ENCODE results near the gene PTTG1IP. TPM values are rescaled to one million over a fixed set of nuclear protein-coding genes. Genes with fewer than 3 reads are reported as not detected.

PTTG1IP gene
- total RNA-seq, 4 donors from 2014 or later, result 175 to 328 (median 234) TPM

DNA sequence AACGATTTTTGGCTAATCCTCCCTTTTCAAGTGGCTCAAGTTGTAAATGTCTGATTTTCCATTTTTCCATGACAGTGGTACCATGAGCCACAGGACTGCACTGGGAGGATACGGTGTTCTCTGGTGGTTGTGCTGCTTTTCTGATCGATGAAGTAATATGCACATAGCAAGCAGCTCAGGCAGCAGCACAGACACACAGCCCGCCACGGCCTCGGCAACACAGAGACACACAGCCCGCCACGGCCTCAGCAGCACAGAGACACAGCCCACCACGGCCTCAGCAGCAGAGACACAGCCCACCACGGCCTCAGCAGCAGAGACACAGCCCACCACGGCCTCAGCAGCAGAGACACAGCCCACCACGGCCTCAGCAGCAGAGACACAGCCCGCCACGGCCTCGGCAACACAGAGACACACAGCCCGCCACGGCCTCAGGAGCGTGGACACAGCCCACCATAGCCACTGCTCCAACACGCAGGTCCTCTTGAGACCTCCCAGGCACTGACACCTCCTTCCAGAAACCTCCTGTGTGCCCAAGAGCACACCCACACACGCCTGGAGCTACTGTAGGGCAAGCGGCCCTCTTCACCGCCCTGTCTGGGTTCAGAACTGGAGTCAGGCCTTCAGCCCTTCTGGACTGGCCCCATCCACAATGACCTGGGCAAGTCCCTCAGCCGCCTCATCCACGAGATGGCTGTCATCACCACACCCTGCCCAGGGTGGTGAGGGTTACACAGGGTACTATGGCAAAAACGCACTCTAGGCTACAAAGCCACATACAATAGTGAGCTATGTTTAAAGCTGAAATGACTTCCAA is 10.4 kb downstream of the PTTG1IP start:
- WGBS, 2 donors, result 88 to 90% methylated on average over 15 to 16 of the region's 25 CpGs
- TF ChIP-seq POLR2A (IDR thresholded peaks at IDR 0.05) (no peak), EP300 (IDR thresholded peaks at IDR 0.05) (no peak), CTCF (IDR thresholded peaks at IDR 0.05) (no peak)
- H3K4me1 ChIP-seq, result peaks cover 0 to 50% (median 18%) of the 10 kb centered on the region in 4 donors
- no peaks in the 10 kb centered on the region for H3K9me3 ChIP-seq
- H3K36me3 ChIP-seq, result peaks cover 2 to 76% (median 9%) of the 10 kb centered on the region in 3 donors
- no peak for DNase-seq (ENCODE audit: low spot score in 2 of 2)
- H3K27me3 ChIP-seq, result no peaks in the 10 kb centered on the region
- H3K4me3 ChIP-seq, result no peak overlapping the region
- H3K27ac ChIP-seq, result no peak overlapping the region

DNA sequence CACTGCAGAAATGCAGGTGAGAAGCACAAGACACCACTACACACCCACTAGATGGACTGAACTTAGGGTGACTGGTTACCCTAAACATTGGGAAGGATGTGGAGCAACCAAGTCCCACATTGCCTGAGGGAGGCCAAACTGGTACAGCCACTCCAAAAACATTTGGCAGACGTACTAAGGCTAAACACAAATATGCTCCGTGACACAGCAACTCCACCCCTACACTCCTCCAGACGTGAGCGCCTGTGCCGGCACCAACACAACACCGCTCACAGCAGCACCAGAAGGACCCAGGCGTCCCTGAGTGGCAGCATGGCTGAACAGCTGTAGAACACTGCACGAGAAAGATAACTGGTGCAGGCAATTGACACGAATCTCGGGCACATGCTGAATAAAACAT is 14.7 kb downstream of the PTTG1IP start:
- Histone ChIP-seq H3K4me3 (no peak overlapping the region), H3K36me3 (peaks cover 0 to 97% (median 6%) of the 10 kb centered on the region in 3 donors), H3K27me3 (no peaks in the 10 kb centered on the region), H3K27ac (no peak overlapping the region), H3K4me1 (peaks cover 0 to 21% (median 0%) of the 10 kb centered on the region in 4 donors), H3K9me3 (no peaks in the 10 kb centered on the region)
- no peak for TF ChIP-seq POLR2A (IDR thresholded peaks at IDR 0.05)
- no peak for TF ChIP-seq EP300 (IDR thresholded peaks at IDR 0.05)
- 73 to 85% methylated on average over 10 of the region's 10 CpGs for WGBS, 2 donors
- DNase-seq (ENCODE audit: low spot score in 2 of 2), result no peak

DNA sequence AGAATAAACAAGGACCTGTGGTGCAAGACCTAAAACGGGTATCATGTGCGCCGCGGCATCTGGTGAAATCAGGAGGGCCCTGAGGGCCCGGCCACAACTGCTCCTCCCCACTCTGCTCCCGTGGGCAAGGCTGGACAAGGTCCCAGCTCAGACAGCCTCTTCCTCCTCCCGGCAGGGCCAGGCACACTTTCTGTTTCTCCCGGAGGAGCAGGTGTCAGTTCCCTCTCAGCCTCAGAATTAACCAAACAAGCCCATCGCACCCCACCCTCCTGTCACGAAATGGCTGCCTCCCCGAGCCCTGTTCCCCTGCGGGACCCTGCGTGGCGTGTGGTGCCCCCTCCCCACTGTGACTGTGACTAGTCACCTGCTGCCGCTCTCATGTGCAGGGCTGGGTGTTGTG is 15.2 kb downstream of the PTTG1IP start:
- Histone ChIP-seq H3K27me3 (no peaks in the 10 kb centered on the region), H3K9me3 (no peaks in the 10 kb centered on the region), H3K27ac (no peak overlapping the region), H3K36me3 (peaks cover 0 to 97% (median 6%) of the 10 kb centered on the region in 3 donors), H3K4me3 (no peak overlapping the region), H3K4me1 (peaks cover 0 to 17% (median 0%) of the 10 kb centered on the region in 4 donors)
- WGBS, 2 donors, result 81 to 83% methylated on average over 9 to 15 of the region's 15 CpGs
- TF ChIP-seq CTCF (IDR thresholded peaks at IDR 0.05) (no peak), POLR2A (IDR thresholded peaks at IDR 0.05) (no peak), EP300 (IDR thresholded peaks at IDR 0.05) (no peak)
- no peak for DNase-seq (ENCODE audit: low spot score in 2 of 2)

- Histone ChIP-seq H3K27ac (no peak overlapping the region), H3K27me3 (no peaks in the 10 kb centered on the region), H3K9me3 (no peaks in the 10 kb centered on the region), H3K4me1 (peaks cover 0 to 17% (median 0%) of the 10 kb centered on the region in 4 donors), H3K36me3 (peaks cover 0 to 99% (median 4%) of the 10 kb centered on the region in 3 donors), H3K4me3 (no peak overlapping the region)
- TF ChIP-seq EP300 (IDR thresholded peaks at IDR 0.05) (no peak), POLR2A (IDR thresholded peaks at IDR 0.05) (no peak), CTCF (IDR thresholded peaks at IDR 0.05) (no peak)
- 91 to 92% methylated on average over 16 of the region's 16 CpGs for WGBS, 2 donors
- DNase-seq (ENCODE audit: low spot score in 2 of 2), result no peak
These were observed 16.2 kb downstream of the PTTG1IP start for GRCh38 chr21:44857127-44857892.

GRCh38 chr21:44856131-44856530 is 17.4 kb downstream of the PTTG1IP start:
- Histone ChIP-seq H3K9me3 (no peaks in the 10 kb centered on the region), H3K27ac (no peak overlapping the region), H3K36me3 (peaks cover 0 to 99% (median 4%) of the 10 kb centered on the region in 3 donors), H3K4me1 (peaks cover 0 to 17% (median 0%) of the 10 kb centered on the region in 4 donors), H3K27me3 (no peaks in the 10 kb centered on the region), H3K4me3 (no peak overlapping the region)
- TF ChIP-seq POLR2A (IDR thresholded peaks at IDR 0.05) (no peak), CTCF (IDR thresholded peaks at IDR 0.05) (no peak), EP300 (IDR thresholded peaks at IDR 0.05) (no peak)
- WGBS, 2 donors, result 92 to 94% methylated on average over 17 of the region's 17 CpGs
- DNase-seq (ENCODE audit: low spot score in 2 of 2), result no peak

Data from tibial nerve (tissue), 4 donors.